ENCODE results near the gene CHID1.

Gene CHID1

GRCh38 chr11:862081-862661 lies 48.4 kb downstream of the CHID1 start:
- DNase-seq, result no peak

GRCh38 chr11:861105-861479 lies 49.5 kb downstream of the CHID1 start:
- peak; percentile 7 for DNase-seq

- DNase-seq, result no peak
Observed at GRCh38 chr11:860234-861104, 50.1 kb downstream of the CHID1 start.

- no peak for DNase-seq
Observed at GRCh38 chr11:859394-860131, 51.0 kb downstream of the CHID1 start.

DNA sequence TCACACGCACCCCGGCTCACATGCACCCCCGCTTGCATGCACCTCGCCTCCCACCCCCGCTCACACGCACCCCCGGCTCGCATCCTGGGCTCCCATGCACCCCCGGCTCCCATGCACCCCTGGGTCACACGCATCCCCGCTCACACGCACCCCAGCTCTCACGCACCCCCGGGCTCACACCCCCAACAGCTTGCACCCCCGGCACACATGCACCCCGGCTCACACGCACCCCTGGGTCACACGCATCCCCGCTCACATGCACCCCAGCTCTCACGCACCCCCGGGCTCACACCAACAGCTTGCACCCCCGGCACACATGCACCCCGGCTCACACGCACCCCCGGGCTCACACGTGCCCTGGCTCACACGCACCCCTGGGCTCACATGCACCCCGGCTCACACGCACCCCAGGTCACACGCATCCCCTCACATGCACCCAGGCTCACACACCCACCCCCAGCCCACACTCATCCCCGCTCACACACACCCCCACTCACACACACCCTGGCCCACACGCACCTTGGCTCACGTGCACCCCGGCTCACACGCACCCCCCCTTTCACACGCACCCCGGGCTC lies 51.8 kb downstream of the CHID1 start:
- DNase-seq, result no peak

DNA sequence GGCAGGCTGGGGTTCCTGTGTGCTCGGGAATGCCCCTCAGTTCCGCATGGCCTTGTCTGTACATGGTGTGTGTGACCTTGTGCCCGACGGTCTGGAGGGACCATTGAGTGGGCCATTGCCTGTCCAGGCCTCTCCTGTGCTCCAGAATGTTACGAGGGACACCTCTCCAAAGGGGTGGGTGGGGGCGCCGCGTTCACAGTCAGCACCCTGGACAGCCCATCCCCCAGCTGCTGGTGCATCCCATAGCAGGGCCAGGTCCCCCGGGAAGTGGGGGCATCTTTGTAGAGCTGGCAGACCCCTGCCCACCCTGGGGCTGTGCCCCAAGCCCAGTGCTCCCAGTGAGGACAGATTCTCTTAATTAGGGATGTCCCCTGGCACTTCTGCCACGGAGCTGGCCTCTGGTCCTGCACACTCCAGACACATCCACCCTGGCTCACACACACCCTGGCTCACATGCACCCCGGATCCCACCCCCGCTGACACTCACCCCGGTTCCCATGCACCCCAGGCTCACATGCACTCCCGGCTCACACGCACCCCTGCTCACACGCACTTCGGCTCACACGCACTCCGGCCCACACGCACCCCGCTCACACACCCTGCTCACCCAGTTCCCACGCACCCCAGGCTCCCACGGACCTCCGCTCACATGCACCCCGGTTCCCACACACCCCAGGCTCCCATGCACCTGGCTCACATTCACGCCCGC lies 52.4 kb downstream of the CHID1 start:
- no peak for DNase-seq

- DNase-seq, result no peak
Observed at GRCh38 chr11:856397-856796, 54.2 kb downstream of the CHID1 start.

DNA sequence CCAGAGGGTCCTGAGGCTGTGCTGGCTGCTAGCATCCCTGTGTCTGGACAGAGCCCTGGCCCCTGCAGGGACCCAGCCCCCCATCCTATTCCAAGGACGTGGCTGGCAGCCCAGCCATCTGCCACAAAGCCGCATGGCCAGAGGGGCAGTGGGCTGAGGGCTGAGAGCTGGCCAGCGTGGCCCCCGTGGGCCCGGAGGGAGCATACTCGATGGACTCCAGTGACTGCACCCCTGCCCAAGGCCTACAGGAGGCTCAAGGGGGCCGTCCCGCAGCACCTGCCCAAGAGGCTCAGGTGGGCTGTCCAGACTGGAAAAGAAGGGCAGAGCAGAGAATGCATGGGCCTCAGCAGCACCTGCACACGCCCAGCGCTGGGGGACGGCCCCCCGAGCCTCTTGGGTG lies 54.8 kb downstream of the CHID1 start:
- no peak for DNase-seq

DNA sequence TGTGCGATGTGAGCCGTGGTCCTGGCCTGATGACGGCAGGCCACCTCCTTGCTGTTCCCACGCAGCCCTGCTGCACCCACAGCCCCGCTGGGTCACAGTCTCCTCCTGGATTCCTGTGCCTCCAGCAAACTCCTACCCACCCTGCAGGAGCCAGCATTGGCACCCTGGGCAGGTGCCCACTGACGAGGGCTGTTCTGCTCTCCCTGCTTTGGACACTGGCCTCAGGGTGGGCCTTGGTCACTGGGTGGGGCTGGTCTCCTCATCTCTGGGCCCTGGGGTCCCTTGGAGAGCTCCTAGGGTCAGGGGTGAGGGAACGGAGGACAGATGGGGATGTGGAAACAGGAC lies 55.3 kb downstream of the CHID1 start:
- DNase-seq, result no peak

- no peak for DNase-seq
Observed at GRCh38 chr11:854601-855329, 55.8 kb downstream of the CHID1 start.

DNA sequence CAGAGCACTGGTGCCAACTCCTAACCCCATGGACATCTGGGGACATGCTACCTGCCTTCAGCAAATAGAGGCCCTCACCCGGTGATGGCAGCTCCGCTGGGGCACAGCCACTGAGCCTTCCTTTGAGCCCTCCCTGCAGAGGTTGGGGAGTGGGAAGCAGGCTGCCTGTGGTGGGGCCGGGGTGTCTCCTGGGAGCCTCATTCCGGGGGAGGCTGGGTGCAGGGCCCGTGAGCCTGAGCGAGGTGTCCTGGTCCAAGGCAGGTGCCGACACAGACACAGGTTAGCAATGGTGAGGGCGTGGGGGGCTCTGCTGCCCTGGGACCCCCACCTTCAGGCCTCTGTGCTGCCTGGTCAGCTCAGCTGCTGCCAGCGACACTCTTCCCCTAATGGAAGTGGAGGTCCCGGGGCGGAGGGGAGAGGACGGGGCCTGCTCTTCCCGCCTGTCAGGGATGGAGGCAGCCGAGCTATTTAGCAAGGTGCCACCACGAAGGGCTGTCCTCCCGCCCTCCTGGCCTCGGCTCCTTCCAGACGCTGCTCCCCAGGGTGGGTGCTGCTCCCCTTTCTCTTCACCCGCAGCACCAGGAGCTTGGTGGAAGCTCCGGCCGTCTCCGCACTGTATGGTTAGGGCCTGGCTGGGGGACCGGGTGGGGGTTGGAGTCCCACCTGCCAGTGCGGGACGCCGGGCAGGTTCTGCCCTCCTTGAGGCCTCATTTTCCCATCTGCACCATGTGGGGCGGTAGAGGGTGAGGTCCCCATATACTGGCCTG lies 56.7 kb downstream of the CHID1 start:
- DNase-seq, result no peak

DNA sequence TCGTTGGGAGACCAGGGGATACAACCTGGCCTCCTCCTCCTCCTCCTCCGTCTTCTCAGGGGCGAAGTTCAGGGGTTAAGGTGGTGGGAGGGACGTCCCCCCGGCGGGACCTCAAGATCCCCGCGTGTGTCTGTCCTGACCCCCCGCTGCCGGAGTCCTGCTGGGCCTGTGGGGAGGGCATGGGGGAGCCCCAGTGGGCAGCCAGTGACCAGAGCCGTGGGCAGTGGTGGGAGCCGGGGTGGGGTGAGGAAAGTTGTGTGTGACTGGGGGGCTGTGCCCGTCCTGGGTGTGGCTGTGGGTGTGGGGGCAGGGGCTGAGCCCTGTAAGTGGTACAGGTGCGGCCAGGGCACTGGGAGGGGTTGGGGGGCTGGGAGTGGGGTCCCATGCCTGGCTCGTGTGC lies 57.8 kb downstream of the CHID1 start:
- DNase-seq, result no peak

DNA sequence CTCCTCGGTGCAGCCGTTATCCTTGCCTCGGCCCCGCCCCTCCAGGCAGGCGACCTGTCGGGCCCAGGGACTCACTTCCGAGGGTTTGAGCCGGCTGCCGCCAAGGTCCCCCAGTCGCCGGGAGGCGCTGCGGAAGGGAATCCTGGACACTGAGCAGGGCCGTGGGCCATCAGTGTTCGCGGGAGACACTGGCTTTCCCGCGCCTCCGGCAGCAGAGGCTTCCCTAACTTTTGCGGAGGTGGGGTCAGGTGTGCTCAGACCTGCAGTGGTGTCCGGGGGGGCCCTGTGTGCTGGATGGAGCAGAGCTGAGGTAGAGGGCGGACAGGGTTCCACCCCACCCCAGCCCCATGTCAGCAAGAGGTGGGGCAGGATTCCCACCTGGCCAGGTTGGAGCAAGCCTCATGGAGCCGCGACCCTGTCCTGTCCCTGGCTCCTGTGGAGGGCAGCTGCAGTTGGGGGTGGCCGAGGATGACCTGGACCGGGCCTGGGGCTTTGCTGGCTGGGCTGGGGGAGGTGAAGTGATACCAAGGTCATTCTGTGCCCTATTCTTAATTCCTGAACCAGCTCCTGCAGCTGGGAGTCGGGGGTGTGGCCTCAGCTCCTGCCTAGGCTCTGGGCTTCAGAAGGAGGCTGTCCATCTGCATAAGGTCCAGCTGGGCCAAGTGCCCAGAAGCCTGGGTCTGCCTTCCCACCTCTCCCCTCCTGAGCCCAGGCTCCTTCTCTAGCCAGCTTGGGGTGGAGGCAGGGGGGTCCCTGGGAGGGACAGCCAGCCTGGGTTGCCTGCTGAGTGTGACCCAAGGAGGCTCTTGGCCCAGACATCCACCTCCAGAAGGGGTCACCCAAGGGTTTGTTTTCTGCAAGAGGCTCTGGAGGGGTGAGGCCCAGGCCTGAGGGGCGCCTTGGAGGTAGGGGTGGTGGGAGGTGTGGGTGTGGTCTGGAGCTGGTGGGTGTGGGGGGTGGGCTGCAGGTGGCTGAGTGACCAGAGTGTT lies 59.5 kb downstream of the CHID1 start:
- no peak for DNase-seq

DNA sequence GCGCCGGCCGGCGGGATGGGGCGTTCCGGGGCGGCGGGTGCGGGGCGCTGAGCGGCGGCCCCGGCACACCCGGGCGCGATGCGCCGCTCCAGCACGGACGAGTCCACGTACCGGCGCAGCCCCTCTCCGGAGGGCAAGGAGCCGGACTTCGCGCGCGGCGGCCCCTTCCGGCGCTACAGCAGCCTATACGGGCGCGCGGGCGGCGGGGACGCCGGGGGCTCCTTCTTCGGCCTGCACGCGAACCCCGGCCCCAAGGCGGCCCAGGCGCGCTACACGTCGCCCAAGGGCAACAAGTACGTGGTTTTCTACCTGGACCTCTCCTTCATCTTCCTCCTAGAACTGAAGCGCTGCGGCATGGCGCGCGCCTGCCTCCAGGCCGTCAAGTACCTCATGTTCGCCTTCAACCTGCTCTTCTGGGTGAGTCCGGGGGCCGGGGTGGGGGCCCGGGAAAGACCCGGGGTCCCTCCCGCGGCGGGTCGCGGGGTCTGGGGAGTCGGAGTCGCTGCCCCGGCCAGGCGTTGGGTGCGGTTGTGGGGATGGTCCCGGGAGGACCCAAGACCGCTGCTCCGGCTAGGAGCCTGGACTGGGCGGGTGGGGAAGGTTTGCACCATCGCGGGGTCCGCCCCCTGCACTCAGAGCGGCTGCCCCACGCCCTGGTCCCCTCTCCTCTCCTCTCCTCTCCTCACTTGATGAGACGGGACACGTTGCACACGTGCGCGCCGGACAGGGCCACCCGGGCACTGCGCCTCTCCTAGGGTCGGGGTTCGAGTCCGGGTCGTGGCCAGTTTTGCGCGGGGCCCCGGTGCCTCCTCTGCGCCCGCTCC lies 60.4 kb downstream of the CHID1 start:
- DNase-seq, result no peak

- no peak for DNase-seq
Observed at GRCh38 chr11:849104-849824, 61.3 kb downstream of the CHID1 start.

GRCh38 chr11:848380-848931 lies 62.2 kb downstream of the CHID1 start:
- no peak for DNase-seq

DNA sequence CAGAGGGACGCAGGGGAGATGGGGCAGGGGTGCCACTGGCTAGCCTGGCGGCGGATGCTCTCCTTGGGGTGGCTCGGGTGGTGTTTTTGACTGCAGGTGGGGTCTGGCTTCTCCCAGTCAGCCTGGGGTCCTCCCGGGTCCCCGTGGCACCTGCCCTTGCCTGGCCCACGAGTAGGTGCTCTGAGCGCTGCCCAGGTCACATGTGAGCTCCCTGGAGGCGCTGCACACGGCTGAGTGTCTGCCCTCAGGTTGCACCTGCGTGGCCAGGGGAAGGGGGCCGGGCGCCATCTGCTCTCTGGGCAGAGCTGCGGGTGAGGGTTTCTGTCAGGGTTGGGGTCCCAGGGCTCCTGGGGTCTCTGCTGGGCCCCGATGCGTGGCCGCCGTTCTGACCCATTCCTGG lies 62.7 kb downstream of the CHID1 start:
- no peak for DNase-seq

DNA sequence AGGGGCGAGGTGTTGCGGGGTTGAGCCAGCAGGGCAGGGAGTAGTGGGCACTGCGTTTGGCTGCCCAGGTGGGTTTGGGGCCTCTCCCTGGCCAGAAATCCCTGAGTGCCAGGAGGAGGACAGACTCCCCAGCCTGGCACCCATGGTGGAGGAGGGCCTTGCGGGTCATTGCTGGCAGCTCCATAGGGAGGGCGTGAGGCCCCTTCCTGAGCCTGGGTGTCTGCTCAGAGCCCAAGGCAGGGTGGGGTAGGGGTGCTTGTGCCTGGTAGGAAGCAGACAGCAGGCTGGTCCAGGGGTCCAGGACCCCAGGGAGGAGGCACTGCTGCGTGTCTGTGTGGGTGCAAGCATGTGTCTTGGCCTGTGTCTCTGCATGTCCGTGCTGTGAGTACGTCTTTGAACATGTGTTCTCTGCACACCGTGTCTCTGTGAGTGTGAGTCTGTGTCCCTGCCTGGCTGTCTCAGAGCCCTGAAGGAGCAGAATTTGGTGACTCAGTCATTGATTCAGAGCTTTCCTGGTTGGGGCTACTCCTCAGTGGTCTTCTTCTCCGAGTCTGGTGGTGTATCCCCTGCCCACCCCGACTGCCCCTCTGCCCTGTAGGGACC lies 64.0 kb downstream of the CHID1 start:
- no peak for DNase-seq
